ENCODE results near the gene EIF1AD. TPM values are rescaled to one million over a fixed set of nuclear protein-coding genes. Genes with fewer than 3 reads are reported as not detected.
"Not testable (repeated sequence)": the region's sequence is repeated elsewhere in the genome, so short reads cannot be mapped to it uniquely, and the experiment has no call there.

The EIF1AD gene
- total RNA-seq, 1 donor from 2014 or later, result 23.0 TPM

- peak; percentile 55 for ATAC-seq
Observed at GRCh38 chr11:66020618-66021357, 18.8 kb upstream of the EIF1AD start.

DNA sequence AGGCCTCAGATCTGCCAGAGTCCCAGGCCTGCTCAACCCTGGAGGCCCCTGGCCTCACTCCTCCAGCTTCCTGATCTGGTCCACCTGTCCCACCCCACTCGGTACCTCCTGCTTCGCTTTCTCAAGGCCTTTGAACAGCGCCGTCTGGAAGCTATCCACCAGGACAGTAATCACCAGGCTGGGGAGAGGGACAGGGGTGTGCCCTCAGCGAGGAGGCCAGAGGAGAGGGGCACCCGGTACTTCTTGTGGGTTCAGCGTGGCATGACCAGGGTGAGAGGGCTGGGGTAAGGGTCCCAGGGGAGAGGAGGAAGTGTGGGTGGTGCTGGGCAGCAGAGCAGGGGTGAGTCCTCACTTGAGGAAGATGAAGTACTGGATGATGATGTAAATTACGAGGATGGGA, 18.3 kb upstream of the EIF1AD start:
- no peak for ATAC-seq

DNA sequence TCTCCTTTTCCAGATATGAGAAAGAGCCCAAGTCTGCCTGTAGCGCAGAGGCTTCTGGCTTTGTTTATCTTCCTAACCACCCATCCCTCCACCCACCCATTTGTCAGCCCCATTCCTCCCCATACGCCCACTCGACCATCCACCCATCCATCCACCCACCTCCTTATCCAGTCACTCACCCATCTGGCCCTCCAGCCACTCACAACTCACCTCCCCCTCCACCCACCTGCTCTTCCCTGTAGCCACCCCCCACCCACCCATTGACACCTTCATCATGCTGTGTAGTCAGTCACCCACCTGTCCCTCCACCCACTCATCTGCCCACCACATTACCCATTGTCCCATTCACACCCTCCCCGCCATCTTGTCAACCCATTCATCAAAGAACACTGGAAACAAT, 15.4 kb upstream of the EIF1AD start:
- ATAC-seq, result no peak

DNA sequence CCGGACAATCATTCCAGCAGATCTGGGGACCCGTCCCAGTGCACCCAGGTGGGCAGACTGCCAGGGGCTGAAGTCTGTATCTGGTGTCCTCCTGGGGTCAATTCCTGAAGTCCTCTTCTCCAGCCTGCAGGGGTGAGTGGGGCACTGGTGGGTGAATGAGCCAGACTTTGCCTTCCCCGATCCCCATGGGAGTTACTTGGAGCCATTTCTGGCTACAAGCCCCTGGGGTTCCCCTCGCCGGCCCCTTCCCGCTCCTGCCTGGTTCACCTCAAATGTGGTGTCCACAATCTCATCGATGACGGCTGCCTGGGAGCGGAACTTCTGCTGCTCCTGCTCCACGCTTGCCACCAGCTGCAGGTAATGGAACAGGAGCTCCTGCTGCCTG, 14.8 kb upstream of the EIF1AD start:
- ATAC-seq, result no peak

GRCh38 chr11:66015936-66016792, 14.2 kb upstream of the EIF1AD start:
- no peak for ATAC-seq

DNA sequence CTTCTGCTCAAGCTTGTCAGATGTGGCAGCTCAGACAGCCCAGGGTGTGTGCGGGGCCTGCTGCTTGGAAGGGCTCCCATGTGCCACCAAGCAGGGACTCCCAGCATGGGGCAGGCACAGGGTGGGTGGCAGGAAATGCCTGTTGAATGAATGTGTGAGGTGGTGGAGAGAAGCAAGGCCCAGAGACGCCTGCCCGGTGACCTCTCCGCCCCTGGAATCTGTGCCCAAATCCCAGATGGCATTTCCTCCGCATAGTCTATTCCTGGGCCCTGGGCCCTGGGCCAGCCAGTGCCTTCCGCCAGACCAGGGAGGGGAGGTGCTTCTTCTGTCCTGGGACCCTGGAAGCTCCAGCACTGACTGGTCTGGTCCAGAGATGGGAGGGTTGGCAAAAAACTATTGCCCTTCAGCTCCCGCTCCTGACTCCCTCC, 13.5 kb upstream of the EIF1AD start:
- no peak for ATAC-seq

GRCh38 chr11:66014804-66015453, 13.0 kb upstream of the EIF1AD start:
- no peak for ATAC-seq

DNA sequence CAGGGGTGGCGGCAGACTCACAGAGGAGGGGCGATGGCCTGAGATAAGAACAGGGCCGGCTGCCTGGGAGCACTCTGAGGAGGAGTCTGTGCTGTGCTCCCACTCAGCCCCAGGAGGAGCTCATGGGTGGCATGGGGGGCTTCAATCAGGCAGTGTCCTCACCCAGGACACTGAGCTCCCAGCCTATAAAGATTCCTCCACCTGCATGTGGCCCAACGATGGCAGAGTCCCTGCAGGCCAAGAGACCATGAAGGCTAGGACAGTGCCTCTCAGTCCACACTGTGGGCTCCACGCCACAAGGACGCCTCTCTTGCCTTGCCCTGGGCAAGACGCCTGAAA, 11.8 kb upstream of the EIF1AD start:
- ATAC-seq, result no peak

- peak; percentile 69 for ATAC-seq
Observed at GRCh38 chr11:66012946-66013761, 11.2 kb upstream of the EIF1AD start.

DNA sequence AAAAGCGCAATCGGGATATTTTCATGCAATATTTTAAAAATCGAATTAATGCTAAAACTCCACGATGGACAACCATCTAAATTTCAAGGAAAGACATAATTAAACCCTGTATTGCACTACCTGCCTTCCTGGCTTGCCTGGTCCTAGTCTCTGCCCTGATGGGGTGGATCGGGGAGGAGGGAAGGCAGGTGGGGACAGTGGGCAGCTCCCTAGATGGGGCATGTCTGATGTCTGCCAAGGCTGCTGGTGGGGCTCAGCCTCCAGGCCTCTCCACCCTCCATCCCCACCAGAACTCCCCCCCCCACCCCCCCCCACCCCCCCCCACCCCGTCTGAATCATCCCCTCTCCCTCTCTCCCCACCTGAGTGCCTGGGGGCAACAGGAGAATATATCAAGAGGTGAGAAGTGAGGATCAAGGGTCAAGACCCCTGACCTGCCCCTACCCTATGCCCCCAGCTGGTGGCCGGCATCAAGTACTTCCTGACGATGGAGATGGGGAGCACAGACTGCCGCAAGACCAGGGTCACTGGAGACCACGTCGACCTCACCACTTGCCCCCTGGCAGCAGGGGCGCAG, 10.5 kb upstream of the EIF1AD start:
- ATAC-seq, result no peak

DNA sequence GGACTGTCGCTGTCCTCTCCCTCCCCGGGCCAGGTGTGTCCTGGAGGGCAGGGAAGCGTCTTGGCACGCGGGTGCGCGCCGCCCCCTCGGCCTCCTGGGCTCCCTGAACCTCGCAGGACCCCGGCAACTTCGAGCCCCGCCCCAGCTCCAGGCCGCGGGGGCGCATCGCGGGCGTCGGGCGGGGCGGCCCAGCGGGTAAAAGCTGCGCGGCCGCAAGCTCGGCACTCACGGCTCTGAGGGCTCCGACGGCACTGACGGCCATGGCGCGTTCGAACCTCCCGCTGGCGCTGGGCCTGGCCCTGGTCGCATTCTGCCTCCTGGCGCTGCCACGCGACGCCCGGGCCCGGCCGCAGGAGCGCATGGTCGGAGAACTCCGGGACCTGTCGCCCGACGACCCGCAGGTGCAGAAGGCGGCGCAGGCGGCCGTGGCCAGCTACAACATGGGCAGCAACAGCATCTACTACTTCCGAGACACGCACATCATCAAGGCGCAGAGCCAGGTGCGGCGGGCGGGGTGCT, 9.9 kb upstream of the EIF1AD start, which contains the start of gene CST6:
Gene CST6 (plus strand): TSS at position 224 of the 519 bp plus-strand sequence. CDS start 37 bp downstream, at position 261.
- peak; percentile 5 for ATAC-seq

DNA sequence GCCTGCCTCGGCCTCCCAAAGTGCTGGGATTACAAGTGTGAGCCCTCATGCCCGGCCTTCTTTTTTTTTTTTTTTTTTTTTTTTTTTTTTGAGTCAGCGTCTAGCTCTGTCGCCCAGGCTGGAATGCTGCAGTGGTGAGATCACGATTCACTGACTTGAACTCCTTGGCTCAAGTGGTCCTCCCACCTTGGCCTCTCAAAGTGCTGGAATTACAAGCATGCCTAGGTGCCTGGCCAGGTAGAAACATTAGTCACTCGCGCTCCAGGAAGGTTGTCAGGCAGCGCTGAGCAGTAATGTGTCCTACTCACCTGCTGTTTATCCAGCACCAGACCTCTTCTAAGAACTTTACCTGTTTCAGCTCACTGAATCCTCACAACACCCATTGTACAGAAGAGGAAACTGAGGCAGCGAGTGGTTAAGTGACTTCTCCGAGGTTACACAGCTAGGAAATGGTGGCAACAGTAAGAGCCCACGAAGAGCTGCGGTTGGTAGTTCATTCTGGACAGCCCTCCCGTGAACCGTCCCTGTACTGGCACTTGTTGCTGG, 9.4 kb upstream of the EIF1AD start:
- ATAC-seq, result peak; percentile 73

GRCh38 chr11:66010036-66010435, 8.1 kb upstream of the EIF1AD start:
- not testable (repeated sequence) for ATAC-seq

GRCh38 chr11:66008468-66009101, 6.6 kb upstream of the EIF1AD start:
- ATAC-seq, result peak; percentile 61

DNA sequence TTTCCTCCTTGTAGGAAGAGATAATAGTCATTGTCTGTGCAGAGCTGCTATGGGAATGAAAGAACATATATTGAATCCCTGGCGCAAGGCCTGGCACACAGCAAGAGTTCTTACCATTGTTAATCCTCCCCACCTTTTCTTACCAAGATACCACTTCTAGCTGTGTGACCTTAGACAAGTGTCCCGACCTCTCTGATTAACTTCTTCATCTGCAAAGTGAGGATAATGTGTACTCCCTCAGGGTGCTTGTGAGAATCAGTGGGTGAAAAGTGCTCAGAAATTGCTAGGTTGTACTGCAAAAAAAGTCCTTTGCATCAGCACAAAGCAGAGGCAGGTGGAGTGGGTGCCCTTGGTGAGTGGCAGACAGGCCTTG, 6.1 kb upstream of the EIF1AD start:
- ATAC-seq, result no peak

DNA sequence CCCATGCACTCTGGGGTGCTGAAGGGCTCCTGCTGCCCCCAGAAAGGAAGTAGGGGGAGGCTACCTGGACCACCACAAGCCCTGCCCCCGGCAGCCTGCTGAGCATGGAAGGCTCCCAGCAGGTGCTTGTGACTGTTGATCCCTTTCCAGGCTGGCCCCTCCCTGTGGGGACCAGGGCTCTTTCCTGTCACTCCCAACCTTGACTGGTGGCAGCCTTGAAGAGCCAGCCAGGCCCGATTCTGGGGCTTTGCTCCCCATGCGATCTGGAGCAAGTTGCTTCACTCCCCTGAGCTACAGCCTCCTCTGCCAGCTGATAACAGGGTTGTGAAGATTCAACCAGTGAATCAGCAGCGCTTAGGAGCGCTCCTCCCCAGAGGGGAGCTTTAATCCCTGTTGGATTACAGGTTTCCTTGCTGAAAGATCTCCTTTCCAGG, 5.3 kb upstream of the EIF1AD start:
- ATAC-seq, result no peak

- no peak for ATAC-seq
Observed at GRCh38 chr11:66006891-66007176, 4.9 kb upstream of the EIF1AD start.

DNA sequence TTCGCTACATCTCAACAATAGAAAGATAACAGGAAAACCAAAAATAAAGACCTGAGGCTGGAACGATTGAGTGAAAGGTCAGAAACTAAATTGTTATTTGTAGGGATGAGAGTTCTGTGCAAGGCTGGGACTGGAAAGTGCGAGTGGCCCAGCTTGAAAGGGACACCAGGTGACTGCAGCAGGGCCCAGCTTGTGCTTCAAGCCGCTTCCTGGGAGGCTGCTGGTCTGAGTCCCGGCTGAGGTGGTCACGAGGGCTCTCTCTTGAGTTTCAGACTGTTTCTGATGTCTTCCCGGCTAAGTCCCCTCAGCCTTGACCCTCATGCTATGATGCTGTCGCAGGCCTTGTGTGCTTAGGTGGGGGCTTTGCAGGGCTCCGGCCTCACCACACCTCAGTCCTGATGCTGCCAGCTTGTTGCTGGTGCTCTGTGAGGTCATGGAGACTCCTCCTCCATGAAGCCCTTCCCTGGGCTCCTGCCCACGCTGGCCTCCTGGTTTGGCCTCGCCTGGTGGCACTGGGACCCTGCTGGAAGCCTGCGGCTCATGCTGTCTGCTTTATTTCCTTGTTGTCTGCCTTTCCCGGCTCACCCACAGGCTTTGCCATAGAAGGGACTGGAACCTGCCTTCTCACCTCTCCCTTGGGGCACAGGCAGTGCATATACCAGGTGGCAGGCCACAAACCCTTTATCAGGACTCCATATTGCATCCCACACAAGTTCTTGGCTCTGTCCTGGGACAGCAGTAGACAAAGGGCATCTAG, 4.4 kb upstream of the EIF1AD start:
- ATAC-seq, result no peak

DNA sequence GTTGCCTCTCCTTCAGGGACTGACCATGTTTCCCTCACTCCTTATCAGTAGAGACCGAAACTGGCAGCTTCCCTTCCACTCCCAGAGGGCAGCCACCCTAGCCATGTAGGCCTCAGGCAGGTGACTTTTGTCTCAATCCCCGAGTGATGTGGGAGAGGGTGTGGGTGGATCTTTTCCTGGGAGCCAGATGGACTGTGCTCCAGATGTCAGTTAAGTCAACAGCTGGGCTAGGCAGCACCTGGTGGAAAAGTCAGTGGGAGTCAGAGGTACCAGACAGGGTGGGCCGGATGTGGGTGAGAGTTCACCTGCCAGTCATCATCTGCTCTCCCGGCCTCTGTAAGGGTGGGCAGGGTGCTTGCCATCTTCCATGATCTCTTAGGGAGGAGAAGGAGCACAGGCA, 2.2 kb upstream of the EIF1AD start:
- no peak for ATAC-seq

- ATAC-seq, result no peak
Observed at GRCh38 chr11:66003291-66003690, 1.3 kb upstream of the EIF1AD start.
